ENCODE measurements around the gene OR6S1. TPM values are rescaled to one million over a fixed set of nuclear protein-coding genes. Genes with fewer than 3 reads are reported as not detected.

The OR6S1 gene
- total RNA-seq, 1 donor from 2014 or later: not detected

DNA sequence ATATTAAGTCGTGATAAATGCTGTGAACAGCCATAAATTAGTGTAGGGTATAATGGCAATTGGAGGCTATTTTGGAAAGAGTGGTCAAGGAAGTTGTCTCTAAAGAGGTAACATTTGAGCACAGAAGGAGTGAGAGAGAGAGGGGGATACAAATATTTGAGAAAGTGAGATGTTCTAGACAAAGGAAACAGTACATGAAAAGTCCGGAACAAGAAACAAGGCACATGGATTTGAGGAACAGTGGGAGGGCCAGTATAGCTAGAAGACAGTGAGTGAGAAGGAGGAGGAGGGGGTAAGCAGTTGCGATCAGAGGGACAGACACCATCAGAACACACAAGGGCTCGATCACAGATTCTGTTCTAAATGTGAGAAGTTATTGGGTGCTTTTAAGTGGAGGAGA lies 30.2 kb downstream of the OR6S1 start:
- Mint-ChIP-seq H3K9me3 (no peaks in the 10 kb centered on the region), H3K4me3 (no peak overlapping the region), H3K36me3 (ENCODE audit: low read depth) (no peaks in the 10 kb centered on the region), H3K27me3 (ENCODE audit: low read depth) (peaks cover 12% of the 10 kb centered on the region), H3K27ac (ENCODE audit: unreplicated experiment) (no peak overlapping the region), H3K4me1 (peaks cover 5% of the 10 kb centered on the region)
- TF ChIP-seq, protein P1, sequence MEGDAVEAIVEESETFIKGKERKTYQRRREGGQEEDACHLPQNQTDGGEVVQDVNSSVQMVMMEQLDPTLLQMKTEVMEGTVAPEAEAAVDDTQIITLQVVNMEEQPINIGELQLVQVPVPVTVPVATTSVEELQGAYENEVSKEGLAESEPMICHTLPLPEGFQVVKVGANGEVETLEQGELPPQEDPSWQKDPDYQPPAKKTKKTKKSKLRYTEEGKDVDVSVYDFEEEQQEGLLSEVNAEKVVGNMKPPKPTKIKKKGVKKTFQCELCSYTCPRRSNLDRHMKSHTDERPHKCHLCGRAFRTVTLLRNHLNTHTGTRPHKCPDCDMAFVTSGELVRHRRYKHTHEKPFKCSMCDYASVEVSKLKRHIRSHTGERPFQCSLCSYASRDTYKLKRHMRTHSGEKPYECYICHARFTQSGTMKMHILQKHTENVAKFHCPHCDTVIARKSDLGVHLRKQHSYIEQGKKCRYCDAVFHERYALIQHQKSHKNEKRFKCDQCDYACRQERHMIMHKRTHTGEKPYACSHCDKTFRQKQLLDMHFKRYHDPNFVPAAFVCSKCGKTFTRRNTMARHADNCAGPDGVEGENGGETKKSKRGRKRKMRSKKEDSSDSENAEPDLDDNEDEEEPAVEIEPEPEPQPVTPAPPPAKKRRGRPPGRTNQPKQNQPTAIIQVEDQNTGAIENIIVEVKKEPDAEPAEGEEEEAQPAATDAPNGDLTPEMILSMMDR (conservative IDR thresholded peaks at IDR 0.05): no peak
- no peak for DNase-seq (ENCODE audit: low read depth, low spot score)

DNA sequence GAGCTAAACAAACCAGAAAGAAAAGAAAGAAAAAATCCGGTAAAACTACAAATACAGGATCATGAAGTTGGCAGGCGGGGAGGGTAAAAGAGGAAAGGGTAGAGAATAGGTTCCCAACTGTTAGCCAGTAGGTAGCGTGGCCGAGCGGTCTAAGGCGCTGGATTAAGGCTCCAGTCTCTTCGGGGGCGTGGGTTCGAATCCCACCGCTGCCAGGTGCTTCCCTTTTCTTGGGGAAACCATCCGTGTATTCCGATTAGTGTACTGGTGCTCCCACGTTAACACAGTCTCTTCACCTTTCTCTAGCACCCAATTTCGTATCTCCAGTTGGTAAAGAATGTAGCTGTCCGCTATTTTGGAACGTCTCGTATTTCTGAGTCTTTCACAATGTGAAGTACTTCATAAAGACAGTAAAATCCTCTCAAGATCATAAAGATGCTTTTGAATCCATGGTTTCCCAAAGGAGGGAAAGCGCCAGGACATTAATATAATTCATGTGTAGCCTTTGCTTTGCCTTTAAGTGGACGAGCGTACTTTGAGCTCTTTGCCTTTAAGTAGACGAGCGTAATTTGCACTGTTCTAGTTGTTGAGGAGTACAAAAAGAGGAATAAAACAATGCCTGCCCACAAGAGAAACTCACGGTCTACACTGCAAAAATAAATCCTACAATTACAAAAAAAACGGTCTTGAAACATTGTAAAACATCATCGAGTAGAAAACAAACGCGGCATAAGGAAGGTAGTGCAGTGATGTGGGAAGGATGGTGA lies 31.3 kb downstream of the OR6S1 start:
- TF ChIP-seq, protein P1 (conservative IDR thresholded peaks at IDR 0.05): no peak
- Mint-ChIP-seq H3K9me3 (no peaks in the 10 kb centered on the region), H3K27ac (ENCODE audit: unreplicated experiment) (no peak overlapping the region), H3K27me3 (ENCODE audit: low read depth) (peaks cover 12% of the 10 kb centered on the region), H3K4me3 (no peak overlapping the region), H3K4me1 (peaks cover 5% of the 10 kb centered on the region), H3K36me3 (ENCODE audit: low read depth) (no peaks in the 10 kb centered on the region)
- peak; percentile 77 for DNase-seq (ENCODE audit: low read depth, low spot score)

DNA sequence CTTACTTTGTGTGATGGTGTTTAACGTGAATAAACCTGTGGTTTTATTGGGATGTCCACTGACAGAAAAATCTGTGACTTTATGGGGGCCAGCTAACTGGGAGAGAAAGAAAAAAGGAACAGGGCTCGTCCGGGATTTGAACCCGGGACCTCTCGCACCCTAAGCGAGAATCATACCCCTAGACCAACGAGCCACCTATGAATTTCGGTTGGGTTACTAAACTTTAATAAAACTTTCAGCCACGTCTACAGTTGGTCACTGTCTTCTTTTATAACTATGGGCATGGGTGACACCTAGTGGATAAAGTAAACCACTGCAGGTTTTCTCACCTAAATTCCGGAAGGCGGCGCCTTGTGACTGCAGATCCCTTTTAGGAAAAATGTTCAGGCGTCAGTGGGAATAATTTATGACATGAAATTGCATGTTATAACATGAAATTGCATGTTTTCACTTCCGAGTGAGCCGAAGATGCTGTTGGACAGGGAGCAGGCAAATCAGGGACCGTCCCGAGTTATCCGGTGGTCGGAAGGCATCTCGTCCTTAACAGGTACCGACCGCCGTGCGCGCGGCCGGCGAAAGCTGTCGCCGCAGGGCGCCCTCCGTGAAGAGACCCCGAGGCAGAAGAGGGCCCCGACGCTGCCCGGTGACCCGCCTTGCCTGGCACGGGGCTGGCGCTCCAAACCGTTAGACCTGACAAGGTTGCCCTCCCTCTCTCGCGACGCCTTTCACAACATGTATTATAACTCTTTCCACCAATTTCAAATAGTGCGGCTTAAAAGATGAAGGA lies 32.1 kb downstream of the OR6S1 start:
- H3K27ac Mint-ChIP-seq (ENCODE audit: unreplicated experiment): no peak overlapping the region
- H3K4me1 Mint-ChIP-seq: peaks cover 1% of the 10 kb centered on the region
- peaks cover 8% of the 10 kb centered on the region for H3K27me3 Mint-ChIP-seq (ENCODE audit: low read depth)
- H3K4me3 Mint-ChIP-seq: no peak overlapping the region
- peak; percentile 71 for DNase-seq (ENCODE audit: low read depth, low spot score)
- H3K36me3 Mint-ChIP-seq (ENCODE audit: low read depth): no peaks in the 10 kb centered on the region
- TF ChIP-seq, protein P1 (conservative IDR thresholded peaks at IDR 0.05): peak; percentile 94
- no peaks in the 10 kb centered on the region for H3K9me3 Mint-ChIP-seq

DNA sequence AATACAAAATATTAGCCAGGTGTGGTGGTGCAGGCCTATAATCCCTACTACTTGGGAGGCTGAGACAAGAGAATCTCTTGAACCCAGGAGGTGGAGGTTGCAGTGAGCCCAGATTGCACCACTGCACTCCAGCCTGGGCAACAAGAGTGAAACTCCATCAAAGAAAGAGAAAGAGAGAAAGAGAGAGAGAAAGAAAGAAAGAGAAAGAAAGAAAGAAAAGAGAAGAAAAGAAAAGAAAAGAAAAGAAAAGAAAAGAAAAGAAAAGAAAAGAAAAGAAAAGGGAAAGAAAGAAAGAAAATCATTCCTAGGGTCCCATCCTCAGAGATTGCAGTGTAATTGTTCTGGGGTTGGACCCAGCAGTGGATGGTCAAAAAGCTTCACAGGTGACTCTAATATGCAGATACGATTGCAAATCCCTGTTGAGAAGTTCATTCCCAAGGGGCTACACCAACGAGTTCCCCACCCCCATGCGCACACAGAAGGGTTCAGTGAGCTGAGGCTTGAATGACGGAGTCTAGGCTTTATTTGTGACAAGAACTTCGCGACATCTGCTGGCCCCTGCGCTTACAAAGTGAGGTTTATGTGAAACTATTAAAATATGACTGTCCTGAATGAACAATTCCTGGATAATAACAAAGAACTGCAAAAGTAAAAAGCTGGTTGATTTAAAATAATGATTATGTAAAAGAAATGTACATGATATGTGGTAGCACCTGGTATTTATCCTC lies 32.9 kb downstream of the OR6S1 start:
- Mint-ChIP-seq H3K36me3 (ENCODE audit: low read depth) (no peaks in the 10 kb centered on the region), H3K9me3 (no peaks in the 10 kb centered on the region), H3K4me1 (no peaks in the 10 kb centered on the region), H3K4me3 (peak overlapping the region; percentile 50), H3K27ac (ENCODE audit: unreplicated experiment) (no peak overlapping the region), H3K27me3 (ENCODE audit: low read depth) (peaks cover 8% of the 10 kb centered on the region)
- no peak for DNase-seq (ENCODE audit: low read depth, low spot score)
- TF ChIP-seq, protein P1 (conservative IDR thresholded peaks at IDR 0.05): no peak

DNA sequence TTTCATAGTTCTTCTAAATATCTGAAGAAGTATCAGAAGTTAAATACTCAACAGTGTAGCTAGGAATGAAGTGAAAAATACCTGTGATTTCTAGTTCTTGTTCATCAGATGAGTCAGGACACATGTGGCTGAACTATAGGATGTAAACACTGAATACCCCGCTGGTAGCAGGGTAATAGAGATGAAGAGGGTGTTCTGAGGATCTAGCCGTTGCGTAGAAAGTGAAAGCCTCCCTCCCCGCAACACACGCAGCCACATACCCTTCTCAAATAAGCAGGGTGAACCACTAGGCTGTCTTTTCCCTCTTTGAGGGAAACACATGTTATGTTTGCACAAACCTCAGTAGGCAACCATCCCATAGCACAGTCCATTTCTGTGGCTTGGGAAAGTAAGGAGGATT lies 33.9 kb downstream of the OR6S1 start:
- Mint-ChIP-seq H3K27ac (ENCODE audit: unreplicated experiment) (no peak overlapping the region), H3K27me3 (ENCODE audit: low read depth) (peaks cover 8% of the 10 kb centered on the region), H3K36me3 (ENCODE audit: low read depth) (no peaks in the 10 kb centered on the region), H3K4me3 (peak overlapping the region; percentile 25), H3K9me3 (no peaks in the 10 kb centered on the region), H3K4me1 (no peaks in the 10 kb centered on the region)
- TF ChIP-seq, protein P1 (conservative IDR thresholded peaks at IDR 0.05): no peak
- DNase-seq (ENCODE audit: low read depth, low spot score): no peak
